Airway epithelial cell (primary cell): Measurements from ENCODE around the gene IKBKE. TPM values are rescaled to one million over a fixed set of nuclear protein-coding genes. Genes with fewer than 3 reads are reported as not detected.

Experiments
- total RNA-seq: library from RNA; depleted of rRNA; stranded (reverse); fragments of >200 nt; gene quantifications from 2 replicates; pipeline ENCODE4 v1.2.3, GENCODE V29; 2015

The IKBKE gene
- 10.7 and 15.6 TPM in 2 replicates for total RNA-seq

GRCh38 chr1:206469933-206470691, at the start of gene IKBKE:
Gene IKBKE (plus strand): TSS chr1:206470476. CDS start chr1:206473228, 2,752 bp downstream.

DNA sequence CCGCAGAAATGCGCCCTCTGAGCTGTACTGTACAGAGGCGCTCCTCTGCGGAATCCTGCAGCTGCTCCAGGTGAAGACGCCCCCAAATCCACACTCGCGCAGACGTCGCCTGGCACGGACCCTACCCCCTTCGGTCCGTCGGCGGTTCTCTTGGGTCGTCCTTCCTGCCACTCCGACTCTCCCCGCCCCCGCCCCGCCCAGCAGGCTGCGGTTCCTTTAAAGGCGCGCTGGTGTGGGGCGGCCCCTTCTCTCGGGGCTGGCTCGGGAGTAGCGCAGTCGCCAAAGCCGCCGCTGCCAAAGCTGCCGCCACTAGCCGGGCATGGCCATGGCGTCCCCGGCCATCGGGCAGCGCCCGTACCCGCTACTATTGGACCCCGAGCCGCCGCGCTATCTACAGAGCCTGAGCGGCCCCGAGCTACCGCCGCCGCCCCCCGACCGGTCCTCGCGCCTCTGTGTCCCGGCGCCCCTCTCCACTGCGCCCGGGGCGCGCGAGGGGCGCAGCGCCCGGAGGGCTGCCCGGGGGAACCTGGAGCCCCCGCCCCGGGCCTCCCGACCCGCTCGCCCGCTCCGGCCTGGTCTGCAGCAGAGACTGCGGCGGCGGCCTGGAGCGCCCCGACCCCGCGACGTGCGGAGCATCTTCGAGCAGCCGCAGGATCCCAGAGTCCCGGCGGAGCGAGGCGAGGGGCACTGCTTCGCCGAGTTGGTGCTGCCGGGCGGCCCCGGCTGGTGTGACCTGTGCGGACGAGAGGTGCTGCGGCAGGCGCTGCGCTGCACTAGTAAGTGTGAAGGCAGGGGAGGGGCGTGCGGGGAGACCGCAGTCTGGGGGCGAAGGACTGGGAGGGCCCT, 37.2 kb downstream of the IKBKE start, which contains the start of gene RASSF5:
Gene RASSF5 (plus strand): TSS at position 248 of the 846 bp plus-strand sequence. CDS start 72 bp downstream, at position 320.

Other genes with a start within 250 kb of the IKBKE start
- gene RASSF5, start 37.1 kb downstream of the IKBKE start, total RNA-seq = 17.6 and 18.8 TPM in 2 replicates
- gene EIF2D, start 142.0 kb downstream of the IKBKE start, total RNA-seq = 43.2 and 47.7 TPM in 2 replicates
- 9.6 and 13.3 TPM in 2 replicates for gene DYRK3, start 165.1 kb downstream of the IKBKE start, total RNA-seq
- 30.4 and 38.1 TPM in 2 replicates for gene MAPKAPK2, start 214.4 kb downstream of the IKBKE start, total RNA-seq